ENCODE measurements around the gene HS3ST2.
"Not testable (repeated sequence)": the region's sequence is repeated elsewhere in the genome, so short reads cannot be mapped to it uniquely, and the experiment has no call there.

Gene HS3ST2

DNA sequence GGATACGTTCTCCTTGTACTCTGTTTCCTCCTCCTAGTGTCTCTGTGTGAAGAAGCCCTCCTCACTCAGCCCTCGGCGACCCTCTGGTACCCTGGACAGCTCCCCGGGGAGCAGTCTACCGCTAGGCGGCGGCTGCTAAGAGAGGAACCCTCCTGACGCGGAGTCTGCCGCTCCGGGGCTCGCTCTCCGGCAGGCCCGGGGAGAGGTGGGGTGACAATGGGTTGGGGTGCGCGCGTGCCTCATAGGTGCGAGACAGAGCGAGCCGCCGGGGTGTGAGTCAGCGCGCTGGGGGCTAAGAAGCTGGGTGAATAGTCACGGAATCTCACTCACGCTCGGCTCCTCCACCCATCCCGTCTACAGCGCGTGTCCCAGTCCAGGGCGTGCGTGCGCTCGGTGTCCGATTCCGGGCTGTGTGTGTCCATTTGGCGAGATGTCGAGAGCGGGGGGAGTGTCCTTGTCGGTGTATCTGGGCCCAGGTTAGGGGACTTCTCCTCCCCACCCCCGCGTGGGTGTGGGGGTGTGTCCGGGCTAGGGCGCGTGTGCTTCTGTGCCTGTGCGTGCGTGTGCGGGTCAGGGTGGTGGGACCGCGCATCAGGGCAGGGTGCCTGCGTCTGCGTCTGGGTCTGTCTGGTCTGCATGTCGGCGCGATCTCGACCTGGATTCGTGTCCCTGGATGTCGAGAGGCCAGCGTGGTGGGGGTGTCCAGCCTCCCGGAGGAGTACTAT, 577 bp upstream of the HS3ST2 start:
- no peak for DNase-seq (ENCODE audit: low read depth)

DNA sequence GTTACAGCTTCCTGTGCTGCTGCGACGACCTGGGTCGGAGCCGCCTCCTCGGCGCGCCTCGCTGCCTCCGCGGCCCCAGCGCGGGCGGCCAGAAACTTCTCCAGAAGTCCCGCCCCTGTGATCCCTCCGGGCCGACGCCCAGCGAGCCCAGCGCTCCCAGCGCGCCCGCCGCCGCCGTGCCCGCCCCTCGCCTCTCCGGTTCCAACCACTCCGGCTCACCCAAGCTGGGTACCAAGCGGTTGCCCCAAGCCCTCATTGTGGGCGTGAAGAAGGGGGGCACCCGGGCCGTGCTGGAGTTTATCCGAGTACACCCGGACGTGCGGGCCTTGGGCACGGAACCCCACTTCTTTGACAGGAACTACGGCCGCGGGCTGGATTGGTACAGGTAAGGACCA, 746 bp downstream of the HS3ST2 start:
- no peak for DNase-seq (ENCODE audit: low read depth)

GRCh38 chr16:22815863-22816262, 1.9 kb downstream of the HS3ST2 start:
- DNase-seq (ENCODE audit: low read depth): no peak

GRCh38 chr16:22816475-22816874, 2.5 kb downstream of the HS3ST2 start:
- no peak for DNase-seq (ENCODE audit: low read depth)

DNA sequence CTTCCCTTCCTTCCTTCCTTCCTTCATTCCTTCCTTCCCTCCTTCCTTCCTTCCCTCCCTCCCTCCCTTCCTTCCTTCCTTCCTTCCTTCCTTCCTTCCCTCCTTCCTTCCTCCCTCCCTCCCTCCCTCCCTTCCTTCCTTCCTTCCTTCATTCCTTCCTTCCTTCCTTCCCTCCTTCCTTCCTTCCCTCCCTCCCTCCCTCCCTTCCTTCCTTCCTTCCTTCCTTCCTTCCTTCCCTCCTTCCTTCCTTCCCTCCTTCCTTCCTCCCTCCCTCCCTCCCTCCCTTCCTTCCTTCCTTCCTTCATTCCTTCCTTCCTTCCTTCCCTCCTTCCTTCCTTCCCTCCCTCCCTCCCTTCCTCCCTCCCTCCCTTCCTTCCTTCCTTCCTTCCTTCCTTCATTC, 4.8 kb downstream of the HS3ST2 start:
- DNase-seq (ENCODE audit: low read depth): not testable (repeated sequence)

DNA sequence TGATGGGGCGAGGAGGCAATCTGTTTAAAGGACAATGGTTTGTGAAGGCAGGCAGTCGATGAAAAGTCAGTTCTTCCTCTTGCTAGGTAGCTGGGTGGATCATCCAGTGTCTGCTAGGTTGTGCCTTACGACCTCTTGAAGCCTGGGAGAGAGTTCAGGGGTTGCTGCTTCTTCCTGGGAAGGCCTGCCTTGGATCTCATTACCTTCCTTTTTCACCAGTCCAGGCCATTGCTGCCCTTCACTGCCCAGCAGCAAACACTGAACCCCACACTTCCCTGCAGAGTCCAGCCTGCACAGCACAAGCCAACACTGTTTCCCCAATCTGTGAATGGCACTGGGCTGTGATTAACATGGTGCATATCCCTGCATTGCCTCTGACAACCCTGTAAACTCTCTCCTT, 24.7 kb downstream of the HS3ST2 start:
- no peak for DNase-seq (ENCODE audit: low read depth)

DNA sequence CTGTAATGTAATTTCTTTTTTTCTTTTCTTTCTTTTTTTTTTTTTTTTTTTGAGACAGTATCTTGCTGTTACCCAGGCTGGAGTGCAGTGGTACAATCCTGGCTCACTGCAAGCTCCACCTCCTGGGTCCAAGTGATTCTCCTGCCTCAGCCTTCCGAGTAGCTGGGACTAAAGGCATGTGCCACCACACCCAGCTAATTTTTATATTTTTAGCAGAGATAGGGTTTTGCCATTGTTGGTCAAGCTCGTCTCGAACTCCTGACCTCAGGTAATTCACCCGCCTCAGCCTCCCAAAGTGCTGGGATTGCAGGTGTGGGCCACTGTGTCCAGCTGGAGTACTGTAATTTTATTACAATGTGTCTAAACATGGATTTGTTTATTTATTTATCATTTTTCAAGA, 28.1 kb downstream of the HS3ST2 start:
- DNase-seq (ENCODE audit: low read depth): not testable (repeated sequence)

GRCh38 chr16:22843122-22843521, 29.2 kb downstream of the HS3ST2 start:
- no peak for DNase-seq (ENCODE audit: low read depth)

DNA sequence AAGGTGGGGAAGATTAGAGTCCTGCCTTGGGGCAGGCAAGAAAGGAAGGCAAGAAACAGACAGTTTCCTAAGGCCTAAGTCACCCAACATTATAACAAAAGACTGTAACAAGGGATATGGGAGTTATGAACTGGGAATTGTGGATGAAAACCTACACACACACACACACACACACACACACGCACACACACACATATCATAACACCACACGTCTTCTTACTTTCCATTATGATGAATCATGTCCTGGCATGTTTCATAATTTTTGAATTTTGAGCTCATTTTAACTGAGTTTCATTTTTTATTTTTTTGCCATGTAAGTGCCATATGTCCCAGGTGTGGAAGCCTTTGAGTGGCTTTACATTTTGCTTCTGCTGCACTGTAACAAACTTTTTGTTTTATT, 29.9 kb downstream of the HS3ST2 start:
- no peak for DNase-seq (ENCODE audit: low read depth)

GRCh38 chr16:22844416-22844815, 30.5 kb downstream of the HS3ST2 start:
- no peak for DNase-seq (ENCODE audit: low read depth)

- no peak for DNase-seq (ENCODE audit: low read depth)
Observed at GRCh38 chr16:22847100-22847499, 33.1 kb downstream of the HS3ST2 start.

- no peak for DNase-seq (ENCODE audit: low read depth)
Observed at GRCh38 chr16:22847690-22848089, 33.7 kb downstream of the HS3ST2 start.

DNA sequence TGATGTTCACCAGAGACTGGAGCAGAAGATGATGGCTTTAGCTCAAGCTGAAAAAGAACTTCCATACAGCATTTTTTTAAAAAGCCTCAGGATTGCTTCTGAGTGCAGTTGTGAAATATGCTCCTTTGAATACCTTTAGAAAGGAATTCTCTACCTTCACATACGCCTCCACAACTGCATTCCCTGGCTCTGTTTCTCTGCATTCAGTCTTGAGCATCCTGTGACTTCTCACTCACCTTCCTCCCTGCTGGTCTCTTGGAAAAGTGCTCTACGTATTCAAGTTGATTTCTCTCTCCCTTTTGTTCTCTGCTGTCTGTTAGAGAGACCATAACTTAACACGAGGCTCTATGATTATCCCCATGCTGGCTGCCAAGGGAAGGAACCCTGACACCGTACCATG, 34.5 kb downstream of the HS3ST2 start:
- no peak for DNase-seq (ENCODE audit: low read depth)

GRCh38 chr16:22849517-22849916, 35.6 kb downstream of the HS3ST2 start:
- no peak for DNase-seq (ENCODE audit: low read depth)

DNA sequence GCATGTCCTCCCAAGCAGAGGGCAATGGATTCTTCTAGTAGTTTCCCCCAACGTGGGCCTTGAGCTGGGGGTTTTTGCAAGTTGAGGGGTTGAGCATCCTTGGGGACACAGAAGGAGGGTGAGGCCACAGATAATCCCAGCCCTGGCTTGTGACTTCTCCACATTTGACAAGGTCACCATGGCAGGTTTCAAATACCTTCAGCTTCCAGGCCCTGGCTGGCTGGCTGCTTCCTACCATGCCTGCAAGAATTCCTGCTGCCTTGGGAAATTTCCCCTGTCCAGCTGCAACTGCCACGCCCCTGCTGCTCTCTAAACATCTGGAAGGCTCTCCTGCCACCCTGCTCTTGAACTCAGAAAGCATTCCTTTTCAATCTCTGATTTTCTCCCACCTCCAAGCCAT, 41.3 kb downstream of the HS3ST2 start:
- DNase-seq (ENCODE audit: low read depth): no peak

GRCh38 chr16:22857296-22858025, 43.5 kb downstream of the HS3ST2 start:
- DNase-seq (ENCODE audit: low read depth): no peak

GRCh38 chr16:22859925-22860324, 46.0 kb downstream of the HS3ST2 start:
- no peak for DNase-seq (ENCODE audit: low read depth)

- DNase-seq (ENCODE audit: low read depth): no peak
Observed at GRCh38 chr16:22861580-22861979, 47.6 kb downstream of the HS3ST2 start.

GRCh38 chr16:22862046-22862445, 48.1 kb downstream of the HS3ST2 start:
- no peak for DNase-seq (ENCODE audit: low read depth)

- DNase-seq (ENCODE audit: low read depth): no peak
Observed at GRCh38 chr16:22864375-22864774, 50.4 kb downstream of the HS3ST2 start.

- no peak for DNase-seq (ENCODE audit: low read depth)
Observed at GRCh38 chr16:22868593-22869224, 54.7 kb downstream of the HS3ST2 start.

- no peak for DNase-seq (ENCODE audit: low read depth)
Observed at GRCh38 chr16:22871861-22872260, 57.9 kb downstream of the HS3ST2 start.

DNA sequence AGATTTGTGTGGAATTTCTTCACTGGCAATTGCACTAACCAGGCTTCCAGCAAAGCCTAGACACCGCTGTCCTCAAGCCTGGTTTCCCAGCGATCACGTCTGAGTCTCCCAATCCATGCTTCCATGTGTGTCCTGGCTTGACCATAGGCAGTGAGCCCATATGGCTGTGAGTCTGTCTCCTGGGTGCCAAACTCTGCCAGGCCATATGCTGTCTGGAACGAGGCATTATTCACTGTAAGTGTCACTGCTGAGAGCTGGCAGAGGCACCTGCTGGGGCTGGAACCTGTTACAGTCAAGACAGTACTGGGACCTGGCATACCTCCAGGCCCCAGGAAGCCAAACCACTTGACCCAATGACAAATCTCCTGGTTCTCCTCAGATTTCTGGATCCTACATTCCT, 60.4 kb downstream of the HS3ST2 start:
- DNase-seq (ENCODE audit: low read depth): no peak
